ENCODE measurements around the gene AP3S2.
A peak's percentile ranks its signal among the peaks of the same experiment; 100 is the strongest.
"Not testable (repeated sequence)": the region's sequence is repeated elsewhere in the genome, so short reads cannot be mapped to it uniquely, and the experiment has no call there.

AP3S2 gene

GRCh38 chr15:89903015-89903857 lies 9.4 kb upstream of the AP3S2 start:
- no peak for DNase-seq (ENCODE audit: low read depth)

GRCh38 chr15:89900849-89901248 lies 7.1 kb upstream of the AP3S2 start:
- DNase-seq (ENCODE audit: low read depth), result no peak

GRCh38 chr15:89899951-89900567 lies 6.3 kb upstream of the AP3S2 start:
- DNase-seq (ENCODE audit: low read depth), result no peak

GRCh38 chr15:89899295-89899945 lies 5.6 kb upstream of the AP3S2 start:
- DNase-seq (ENCODE audit: low read depth), result no peak

- DNase-seq (ENCODE audit: low read depth), result no peak
These were observed 5.0 kb upstream of the AP3S2 start for GRCh38 chr15:89898614-89899294.

GRCh38 chr15:89898146-89898545 lies 4.4 kb upstream of the AP3S2 start:
- no peak for DNase-seq (ENCODE audit: low read depth)

GRCh38 chr15:89893027-89893426 lies 767 bp downstream of the AP3S2 start:
- no peak for DNase-seq (ENCODE audit: low read depth)

- DNase-seq (ENCODE audit: low read depth), result no peak
These were observed 5.5 kb downstream of the AP3S2 start for GRCh38 chr15:89888214-89888804.

GRCh38 chr15:89885611-89886010 lies 8.2 kb downstream of the AP3S2 start:
- DNase-seq (ENCODE audit: low read depth), result no peak

GRCh38 chr15:89885179-89885578 lies 8.6 kb downstream of the AP3S2 start:
- DNase-seq (ENCODE audit: low read depth), result not testable (repeated sequence)

- DNase-seq (ENCODE audit: low read depth), result no peak
These were observed 10.3 kb downstream of the AP3S2 start for GRCh38 chr15:89883518-89883917.

- no peak for DNase-seq (ENCODE audit: low read depth)
These were observed 13.1 kb downstream of the AP3S2 start for GRCh38 chr15:89880727-89881126.

- no peak for DNase-seq (ENCODE audit: low read depth)
These were observed 15.5 kb downstream of the AP3S2 start for GRCh38 chr15:89878323-89878722.

- DNase-seq (ENCODE audit: low read depth), result no peak
These were observed 16.7 kb downstream of the AP3S2 start for GRCh38 chr15:89877083-89877425.

- DNase-seq (ENCODE audit: low read depth), result no peak
These were observed 17.3 kb downstream of the AP3S2 start for GRCh38 chr15:89876396-89877082.

- DNase-seq (ENCODE audit: low read depth), result no peak
These were observed 18.1 kb downstream of the AP3S2 start for GRCh38 chr15:89875741-89876140.

GRCh38 chr15:89874926-89875564 lies 18.7 kb downstream of the AP3S2 start:
- peak; percentile 70 for DNase-seq (ENCODE audit: low read depth)

GRCh38 chr15:89870688-89871288 lies 23.0 kb downstream of the AP3S2 start:
- no peak for DNase-seq (ENCODE audit: low read depth)

- no peak for DNase-seq (ENCODE audit: low read depth)
These were observed 23.8 kb downstream of the AP3S2 start for GRCh38 chr15:89870006-89870405.

- DNase-seq (ENCODE audit: low read depth), result not testable (repeated sequence)
These were observed 24.3 kb downstream of the AP3S2 start for GRCh38 chr15:89869490-89869889.
